ENCODE results near the gene TMPRSS13. TPM values are rescaled to one million over a fixed set of nuclear protein-coding genes. Genes with fewer than 3 reads are reported as not detected.

TMPRSS13 gene
- total and polyA plus RNA-seq, 2 of the 13 experiments (the other 11 are each of a cell fraction or from before 2014, with no cell fraction given): not detected

- no peak overlapping the region for H2AFZ ChIP-seq (ENCODE audit: low read length)
- H3K9ac ChIP-seq (ENCODE audit: insufficient read depth, low read depth, low read length): no peak overlapping the region
- intact Hi-C loops (cut with micrococcal nuclease; ENCODE audit: unreplicated experiment): no loop called here
- H4K20me1 ChIP-seq (ENCODE audit: insufficient read depth, low read length): no peaks in the 10 kb centered on the region
- ChIA-PET POLR2A (no interaction called here), CTCF (ENCODE audit: low intra/inter-chr PET ratio, low total read pairs) (no interaction called here)
- H3K4me3 ChIP-seq (replicated peaks in 1 of 3; ENCODE audit: insufficient read depth in 1 of 3, low read depth in 2 of 3, low read length in 3 of 3): no peak overlapping the region
- no peak for ATAC-seq
- WGBS (ENCODE audit: low lambda C conversion rate): 18% methylated on average over 2 of the region's 4 CpGs
- no peak for DNase-seq (ENCODE audit: low spot score)
- BruUV-seq (replicated peaks): no TSS peak
- no peak overlapping the region for H3K4me2 ChIP-seq (ENCODE audit: low read depth, low read length)
- TF ChIP-seq ELF1 (CRISPR knock-in tag; IDR thresholded peaks at IDR 0.05) (no peak), NR2F6 (IDR thresholded peaks at IDR 0.05) (no peak), NR2F6 (CRISPR knock-in tag; IDR thresholded peaks at IDR 0.05) (no peak), REPIN1 (CRISPR knock-in tag; IDR thresholded peaks at IDR 0.05; ENCODE audit: borderline replicate concordance, low read depth) (no peak), TFE3 (CRISPR knock-in tag; IDR thresholded peaks at IDR 0.05) (no peak), ZNF484 (CRISPR knock-in tag; IDR thresholded peaks at IDR 0.05; ENCODE audit: borderline replicate concordance, low read depth) (no peak), ZNF501 (CRISPR knock-in tag; IDR thresholded peaks at IDR 0.05) (no peak), ZFP62 (CRISPR knock-in tag; IDR thresholded peaks at IDR 0.05) (no peak), MEIS1 (CRISPR knock-in tag; IDR thresholded peaks at IDR 0.05; ENCODE audit: borderline replicate concordance) (no peak), IRX3 (CRISPR knock-in tag; IDR thresholded peaks at IDR 0.05; ENCODE audit: borderline replicate concordance, low read depth) (no peak), ZNF543 (CRISPR knock-in tag; IDR thresholded peaks at IDR 0.05) (no peak), NBN (conservative IDR thresholded peaks at IDR 0.05) (no peak)
- H3K27me3 ChIP-seq (ENCODE audit: control insufficient read depth in 1 of 2, insufficient read depth in 2 of 2, low read length in 2 of 2): peaks cover 2 to 23% of the 10 kb centered on the region in 2 experiments; a peak in 3 of 5 replicates
- H3K4me1 ChIP-seq (ENCODE audit: insufficient read depth, low read length): no peaks in the 10 kb centered on the region
- H3K36me3 ChIP-seq (replicated peaks in 1 of 2; ENCODE audit: control insufficient read depth in 1 of 2, insufficient read depth in 2 of 2, low read length in 2 of 2): no peaks in the 10 kb centered on the region
- H3K27ac ChIP-seq (ENCODE audit: extremely low read length, insufficient read depth, low read length): no peak overlapping the region
- in situ Hi-C loops (cut with HindIII; ENCODE audit: extremely low pct_ligation_motif_present, low pct_unique_long_range_greater_than_20kb): no loop called here
- H3K79me2 ChIP-seq (ENCODE audit: insufficient read depth, low read length): no peaks in the 10 kb centered on the region
- H3K9me3 ChIP-seq (ENCODE audit: low read length): no peaks in the 10 kb centered on the region
- no peak for FAIRE-seq
Observed at GRCh38 chr11:117923275-117923674, 5.9 kb downstream of the TMPRSS13 start.

All from HepG2 (cell line).